NCI-H2227 treated with DMSO at 0.1 percent for 48 hours (cell line): ENCODE results near the gene GGCX.

Experiments
- DNase-seq: peaks from one replicate; lab custom pipeline; 2025; lab: John Stamatoyannopoulos, UW

GGCX gene

DNA sequence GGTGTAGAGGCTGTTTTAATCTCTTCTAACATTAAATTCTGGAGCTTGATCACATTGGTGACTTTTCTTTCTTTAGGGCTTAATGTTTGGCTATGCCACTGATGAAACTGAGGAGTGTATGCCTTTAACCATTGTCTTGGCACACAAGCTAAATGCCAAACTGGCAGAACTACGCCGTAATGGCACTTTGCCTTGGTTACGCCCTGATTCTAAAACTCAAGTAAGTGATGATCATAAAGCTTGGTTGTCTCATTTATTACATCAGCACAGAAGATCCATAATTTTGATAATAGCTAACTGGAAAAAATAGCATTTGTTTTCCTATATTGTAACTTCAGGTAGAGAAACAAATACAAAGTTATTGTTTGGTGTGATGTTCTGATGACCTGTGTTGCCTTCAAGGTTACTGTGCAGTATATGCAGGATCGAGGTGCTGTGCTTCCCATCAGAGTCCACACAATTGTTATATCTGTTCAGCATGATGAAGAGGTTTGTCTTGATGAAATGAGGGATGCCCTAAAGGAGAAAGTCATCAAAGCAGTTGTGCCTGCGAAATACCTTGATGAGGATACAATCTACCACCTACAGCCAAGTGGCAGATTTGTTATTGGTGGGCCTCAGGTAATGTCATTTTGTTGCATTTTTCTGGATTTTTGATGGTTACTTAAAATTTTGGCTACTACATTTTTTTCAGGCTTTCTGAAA lies 19.4 kb downstream of the GGCX start:
- DNase-seq, result no peak

DNA sequence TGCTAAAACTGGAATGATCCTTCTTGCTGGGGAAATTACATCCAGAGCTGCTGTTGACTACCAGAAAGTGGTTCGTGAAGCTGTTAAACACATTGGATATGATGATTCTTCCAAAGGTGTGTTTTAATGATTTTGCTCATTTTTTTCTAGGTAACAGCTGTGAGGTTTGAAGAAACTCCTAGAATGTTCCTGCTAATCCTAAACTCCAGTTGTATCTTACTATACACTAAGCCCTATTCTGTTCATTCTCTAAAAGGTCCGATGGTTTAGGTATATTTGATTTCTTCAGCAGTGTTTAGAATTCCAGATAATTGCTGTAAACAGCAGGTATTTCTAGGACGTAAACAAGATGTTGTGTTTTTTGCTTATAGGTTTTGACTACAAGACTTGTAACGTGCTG lies 20.0 kb downstream of the GGCX start:
- no peak for DNase-seq

DNA sequence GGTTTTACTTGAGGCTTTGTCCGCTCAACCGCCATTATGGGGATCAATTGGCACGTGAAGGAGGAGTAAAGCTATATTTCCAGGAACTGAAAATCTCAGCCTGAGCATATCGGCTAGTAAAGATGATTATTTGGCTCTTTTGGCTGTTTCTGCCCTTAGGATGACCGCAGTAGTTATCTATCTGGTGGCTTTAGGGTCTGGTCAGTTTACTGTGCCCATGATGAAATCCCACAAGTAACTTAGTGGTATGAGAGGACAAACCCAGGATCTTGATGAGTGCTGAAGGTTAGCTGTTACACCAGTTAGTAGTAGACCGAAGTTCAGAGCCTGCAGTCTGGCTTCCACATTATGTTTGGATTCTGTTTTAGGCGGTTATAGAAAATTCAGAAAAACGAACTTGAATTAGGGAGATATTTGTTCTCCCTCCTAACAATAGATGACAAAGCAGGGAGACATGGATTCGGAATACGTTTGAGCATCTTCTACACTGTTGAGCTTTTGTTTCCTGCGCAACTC lies 21.1 kb downstream of the GGCX start:
- no peak for DNase-seq

- no peak for DNase-seq
Observed at GRCh38 chr2:85539361-85540132, 21.7 kb downstream of the GGCX start.

DNA sequence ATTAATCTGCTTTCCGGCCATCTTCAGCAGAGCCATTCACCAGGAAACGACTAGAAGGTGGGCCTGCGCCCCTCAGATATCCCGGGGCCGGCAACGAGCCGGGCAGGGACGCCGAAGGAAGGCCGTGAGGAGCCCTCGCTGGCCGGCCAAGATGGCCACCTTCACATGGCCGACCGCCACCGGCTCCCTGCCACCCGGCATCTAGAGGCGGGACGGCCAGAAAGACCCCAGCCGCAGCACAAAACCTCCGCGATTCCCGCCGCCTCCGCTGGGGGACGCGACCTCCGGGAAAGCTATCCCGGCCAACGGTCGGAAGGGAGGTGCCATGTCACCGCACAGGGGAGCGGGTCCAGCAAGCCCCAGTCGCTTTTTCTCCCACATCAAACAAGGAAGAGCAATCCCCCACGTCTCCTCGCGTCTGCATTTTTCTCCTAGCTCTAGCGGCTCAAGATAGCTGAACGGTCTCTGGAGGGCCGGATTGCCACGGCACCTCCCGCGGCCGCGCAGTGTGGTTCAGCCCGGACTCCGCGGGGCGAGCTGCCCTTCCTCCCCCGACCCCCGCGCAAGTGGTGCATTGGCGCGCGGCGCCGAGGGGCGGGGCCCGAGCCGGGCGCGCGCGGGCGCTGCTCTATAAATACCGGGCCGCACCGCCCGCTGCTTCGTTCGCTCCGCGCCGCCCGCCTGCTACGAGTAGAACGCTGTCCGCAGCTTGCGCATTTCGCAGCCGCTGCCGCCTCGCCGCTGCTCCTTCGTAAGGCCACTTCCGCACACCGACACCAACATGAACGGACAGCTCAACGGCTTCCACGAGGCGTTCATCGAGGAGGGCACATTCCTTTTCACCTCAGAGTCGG lies 22.6 kb downstream of the GGCX start, which contains the start of gene MAT2A:
Gene MAT2A (plus strand): TSS at position 662 of the 854 bp plus-strand sequence. CDS start 120 bp downstream, at position 782.
- DNase-seq, result peak; percentile 98

DNA sequence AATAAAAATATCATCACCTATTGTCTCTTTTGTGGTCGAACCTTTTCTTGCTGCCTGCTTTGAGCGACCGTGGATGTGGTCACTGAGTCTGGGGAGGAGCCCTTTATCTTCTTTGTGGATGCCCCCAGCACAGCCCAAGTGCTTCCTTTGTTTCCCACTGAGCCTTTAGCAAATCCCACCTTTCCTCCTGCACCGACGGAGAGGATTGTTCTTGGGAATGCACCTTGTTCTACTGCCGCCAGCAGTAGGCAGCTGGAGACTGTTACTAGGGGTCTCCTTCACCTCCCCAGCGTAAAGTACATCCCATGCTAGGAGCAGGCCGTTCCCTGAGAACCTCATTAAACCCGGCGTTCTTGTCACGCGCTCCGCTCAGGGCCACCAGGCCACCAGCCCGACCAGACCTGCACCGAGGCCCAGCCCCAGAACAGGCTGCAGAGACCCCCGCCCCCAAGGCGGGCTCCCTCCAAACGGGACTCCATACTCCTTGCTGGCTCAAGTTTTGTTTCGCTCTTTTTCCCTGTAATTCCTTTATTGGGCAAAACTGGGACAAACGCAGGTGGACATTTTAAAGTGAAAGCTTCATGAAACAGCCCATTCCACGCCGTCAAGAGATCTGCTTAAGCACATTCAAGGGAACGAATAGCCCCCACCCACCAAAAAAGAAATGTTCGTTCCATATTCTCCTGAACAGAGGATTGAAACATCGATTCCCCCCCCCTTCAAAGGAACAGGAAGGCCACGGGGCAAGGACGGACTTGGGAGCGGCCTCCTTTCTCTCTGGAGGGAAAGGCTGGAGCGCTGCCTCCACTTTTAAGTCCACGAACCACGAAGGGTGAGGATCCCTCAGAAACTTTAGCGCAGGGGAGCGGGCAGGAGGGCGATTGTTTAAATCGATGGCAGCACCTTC lies 23.4 kb downstream of the GGCX start:
- peak; percentile 76 for DNase-seq

DNA sequence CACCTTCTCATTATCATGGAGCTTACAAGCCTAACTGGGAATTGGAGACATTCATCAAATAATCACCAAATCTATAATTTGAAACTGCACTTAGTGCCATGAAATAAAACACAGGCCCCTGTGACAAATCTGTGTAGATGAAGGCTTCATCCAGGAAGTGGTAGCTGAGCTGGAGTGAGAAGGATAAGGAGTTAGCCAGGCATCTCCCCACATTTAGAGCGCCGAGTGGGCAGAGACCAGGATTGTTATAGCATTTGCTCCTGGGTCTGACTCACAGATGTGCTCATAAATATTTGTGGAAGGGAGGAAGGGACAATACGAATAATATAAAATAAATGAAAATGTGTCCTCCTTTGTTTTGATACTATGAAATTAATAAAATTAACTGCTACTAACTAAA lies 24.8 kb downstream of the GGCX start:
- peak; percentile 25 for DNase-seq

DNA sequence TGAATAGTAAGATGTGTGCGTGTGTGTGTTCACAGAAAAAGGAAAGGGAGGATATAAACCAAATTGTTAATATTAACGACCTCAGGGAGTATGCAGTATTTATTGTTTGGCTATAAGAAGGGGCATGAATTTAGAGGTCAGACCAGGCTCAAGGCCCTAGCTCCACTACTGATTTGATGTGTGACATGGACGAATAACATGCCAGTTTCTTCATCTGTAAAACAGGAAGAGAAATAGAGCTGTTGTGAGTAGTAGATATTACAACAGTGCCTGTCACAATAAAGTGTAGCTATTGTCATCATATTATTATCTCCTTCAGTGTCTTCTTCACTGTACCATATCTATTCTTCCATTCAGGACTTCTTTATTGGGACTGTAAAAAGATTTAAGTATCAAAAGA lies 26.4 kb downstream of the GGCX start:
- no peak for DNase-seq

DNA sequence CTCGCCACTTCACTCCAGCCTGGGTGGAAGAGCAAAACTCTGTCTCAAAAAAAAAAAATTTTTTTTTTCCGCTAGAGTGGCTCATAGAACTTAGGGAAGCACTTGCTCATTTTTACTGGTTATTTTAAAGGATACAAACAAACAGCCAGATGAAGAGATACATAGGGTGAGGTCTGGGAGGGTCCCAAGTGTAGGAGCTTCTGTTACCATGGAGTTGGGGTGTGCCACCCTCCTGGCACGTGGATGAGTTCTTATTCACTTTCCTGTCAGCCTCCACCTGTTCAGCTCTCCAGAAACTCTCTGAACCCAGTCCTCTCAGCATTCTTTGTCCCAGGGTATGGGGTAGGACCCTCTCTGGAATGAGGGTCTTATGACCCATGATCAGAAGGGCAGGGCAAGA lies 27.2 kb downstream of the GGCX start:
- DNase-seq, result no peak

GRCh38 chr2:85531589-85531988 lies 29.7 kb downstream of the GGCX start:
- DNase-seq, result no peak

- DNase-seq, result no peak
Observed at GRCh38 chr2:85529809-85530208, 31.5 kb downstream of the GGCX start.

- no peak for DNase-seq
Observed at GRCh38 chr2:85528355-85528754, 32.9 kb downstream of the GGCX start.

DNA sequence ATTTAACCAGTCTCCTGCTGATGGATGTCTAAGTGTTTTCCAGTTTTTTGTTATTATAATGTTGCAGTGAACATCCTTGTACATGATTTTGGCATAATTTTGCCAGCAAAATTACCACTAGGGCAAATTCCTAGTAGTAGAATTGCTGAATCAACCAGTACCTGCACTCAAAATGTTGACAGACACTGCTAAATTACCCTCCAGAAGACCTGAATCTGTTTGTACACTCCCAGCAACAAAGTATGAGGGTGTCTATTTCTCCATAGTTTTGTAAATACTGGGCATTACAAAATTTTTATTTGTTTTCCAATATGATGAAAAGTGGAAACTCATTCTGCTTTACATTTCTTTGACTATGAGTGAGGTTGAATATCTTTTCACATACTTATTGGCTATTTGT lies 33.5 kb downstream of the GGCX start:
- DNase-seq, result no peak

GRCh38 chr2:85525567-85525966 lies 35.7 kb downstream of the GGCX start:
- DNase-seq, result no peak

- no peak for DNase-seq
Observed at GRCh38 chr2:85525029-85525428, 36.3 kb downstream of the GGCX start.

- DNase-seq, result peak; percentile 47
Observed at GRCh38 chr2:85524336-85524908, 36.9 kb downstream of the GGCX start.

DNA sequence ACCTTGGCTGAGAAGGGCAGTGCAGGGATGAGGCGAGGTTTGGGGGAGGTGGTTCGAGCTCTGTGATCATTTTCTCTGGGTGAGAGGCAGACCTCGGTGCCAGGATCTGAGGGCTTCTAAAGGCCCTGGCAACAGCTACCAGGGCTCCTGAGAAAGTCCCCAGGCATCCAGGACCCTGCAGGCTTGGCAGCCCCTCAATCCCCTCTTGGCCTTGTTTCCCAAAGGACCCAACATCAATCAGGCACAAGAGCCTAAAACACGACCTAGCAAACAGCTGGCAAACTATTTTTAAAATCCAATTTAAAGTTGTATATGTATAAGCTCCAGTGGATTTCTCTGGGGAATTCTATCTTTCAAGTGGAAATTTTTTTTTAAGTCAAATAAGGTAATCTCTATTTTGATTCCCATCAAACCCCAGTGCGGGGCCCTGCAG lies 37.4 kb downstream of the GGCX start:
- DNase-seq, result no peak

- DNase-seq, result no peak
Observed at GRCh38 chr2:85523062-85523902, 38.0 kb downstream of the GGCX start.

DNA sequence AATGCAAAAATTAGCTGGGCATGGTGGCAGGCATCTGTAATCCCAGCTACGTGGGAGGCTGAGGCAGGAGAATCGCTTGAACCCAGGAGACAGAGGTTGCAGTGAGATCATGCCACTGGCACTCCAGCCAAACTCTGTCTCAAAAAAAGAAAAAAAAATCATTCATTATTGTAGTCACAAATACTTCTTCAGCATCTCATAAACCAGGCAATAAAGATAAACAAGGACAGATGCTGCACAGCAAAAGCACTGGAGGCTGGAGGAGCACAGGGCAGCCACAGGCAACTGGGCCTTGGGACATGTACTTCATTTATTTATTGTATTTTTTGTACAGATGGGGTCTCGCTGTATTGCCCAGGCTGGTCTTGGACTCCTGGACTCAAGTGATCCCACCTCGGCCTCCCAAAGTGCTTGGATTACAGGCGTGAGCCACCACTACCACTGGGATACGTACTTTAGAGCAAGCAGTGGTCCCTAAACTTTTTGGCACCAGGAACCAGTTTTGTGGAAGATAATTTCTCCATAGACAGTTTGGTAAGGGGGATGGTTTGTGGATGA lies 39.1 kb downstream of the GGCX start:
- no peak for DNase-seq
